Right cardiac atrium (tissue), 5 donors: ENCODE measurements around the gene DYNLRB2. TPM values are rescaled to one million over a fixed set of nuclear protein-coding genes. Genes with fewer than 3 reads are reported as not detected.

ENCODE experiments used
- ATAC-seq, 2 donors: fragments of 200-7000 bp; cut with Tn5 transposase; one replicate each; pipeline versions ENCODE4 v1.8.0 to v1.9.1; 2020; ENCODE audit warnings: moderate library complexity in 2 of 2, mild to moderate bottlenecking in 1 of 2
- DNase-seq, 3 donors: peaks; one replicate each; pipeline ENCODE4 v3.0.0-alpha.2; 2020
- H3K27ac ChIP-seq: one replicate; pipeline ENCODE4 v1.5.1; 2013; ENCODE audit warnings: mild to moderate bottlenecking, low read length, control low read depth, moderate library complexity
- H3K27me3 ChIP-seq: one replicate; pipeline ENCODE4 v1.6.1; 2013; ENCODE audit not compliant: control insufficient read depth, insufficient read depth
- H3K4me1 ChIP-seq: one replicate; pipeline ENCODE4 v1.6.1; 2013; ENCODE audit warnings: low read length; ENCODE audit not compliant: control insufficient read depth, insufficient read depth
- H3K4me3 ChIP-seq: one replicate; pipeline ENCODE4 v1.5.1; 2013; ENCODE audit warnings: low read length, control low read depth
- H3K9me3 ChIP-seq: one replicate; pipeline ENCODE4 v1.6.1; 2013; ENCODE audit warnings: low read length; ENCODE audit not compliant: control insufficient read depth
- WGBS: extraction: QIAGEN DNeasy Blood & Tissue Kit; methylation state at CpG from one replicate; pipeline ENCODE4 v1.1.7; 2013; 5-methylcytosine and 5-hydroxymethylcytosine counted together
- intact Hi-C, 4 donors: fragments of 100-400 bp; cut with DNase I; formaldehyde crosslinking; loops; one replicate each; pipeline versions ENCODE4 v1.11.0 to v1.14.0; 2022 to 2023
- polyA plus RNA-seq: library from polyadenylated mRNA; stranded (reverse); fragments of 200-250 nt; gene quantifications from one replicate; pipeline ENCODE4 v1.2.3, GENCODE V29; 2013
- total RNA-seq, 4 donors: library from RNA; stranded (reverse); fragmentation: NEBNext Ultra II Directional; extraction: Animal tissue kit (Norgen Biotek cat#: 25700); gene quantifications; one replicate each; pipeline ENCODE4 v1.2.1, GENCODE V29; 2021
- donor health status: healthy with polysubstance abuse.
- donor health status: DM: no; HTN: yes; CAD: no.
- donor health status: DM: no; HTN: no; CAD: no.
- donor health status: DM: no; HTN: yes; CAD: no; lungs with severe emphysema.
- donor health status: DM: yes; HTN: yes; CAD: no.

Gene DYNLRB2
- total and polyA plus RNA-seq, 5 donors = 0.56 to 1.0 TPM; not detected in 3

GRCh38 chr16:80599466-80599865 lies 58.7 kb downstream of the DYNLRB2 start:
- 77% methylated on average over 3 of the region's 3 CpGs for WGBS
- Histone ChIP-seq H3K27ac (no peak overlapping the region), H3K4me1 (no peaks in the 10 kb centered on the region), H3K4me3 (no peak overlapping the region), H3K9me3 (no peaks in the 10 kb centered on the region), H3K27me3 (no peaks in the 10 kb centered on the region)
- ATAC-seq = no peak
- intact Hi-C loops = no loop called here
- no peak for DNase-seq
